K562 (cell line): ENCODE data around the gene PPP1R12C. TPM values are rescaled to one million over a fixed set of nuclear protein-coding genes. Genes with fewer than 3 reads are reported as not detected.

Source experiments
- AFF1 ChIP-seq, 2 experiments: fragments of 450-650 bp; IDR thresholded peaks; 2 replicates each; pipeline ENCODE4 v1.6.1; 2018; ENCODE audit warnings: mild to moderate bottlenecking in 2 of 2, low read depth in 1 of 2; ENCODE audit not compliant: partially characterized antibody in 2 of 2
- CREB5 ChIP-seq: fragments of 250-450 bp; sonication (Bioruptor Pico); IDR thresholded peaks from 2 replicates; pipeline ENCODE4 v1.5.0; 2020; ENCODE audit warnings: mild to moderate bottlenecking
- GTF2A2 ChIP-seq: IDR thresholded peaks from 2 replicates; pipeline ENCODE4 v1.6.1; 2016; ENCODE audit warnings: mild to moderate bottlenecking, missing genetic modification characterization, missing compliant biosample characterization
- MBD1 ChIP-seq: fragments of 250-450 bp; sonication (Bioruptor Pico); IDR thresholded peaks from 2 replicates; pipeline ENCODE4 v1.8.0; 2022; ENCODE audit warnings: inconsistent platforms
- NKRF ChIP-seq: fragments of 450-650 bp; IDR thresholded peaks from 2 replicates; pipeline ENCODE4 v1.6.1; 2016; ENCODE audit warnings: borderline replicate concordance
- NR0B1 ChIP-seq: fragments of 450-650 bp; IDR thresholded peaks from one replicate; pipeline ENCODE4 v1.6.1; 2018; ENCODE audit warnings: mild to moderate bottlenecking, moderate library complexity; ENCODE audit not compliant: partially characterized antibody
- PHB ChIP-seq: fragments of 250-450 bp; sonication (Bioruptor Pico); IDR thresholded peaks from 2 replicates; pipeline ENCODE4 v1.5.0; 2021
- RAD51 ChIP-seq: fragments of 450-650 bp; IDR thresholded peaks from 2 replicates; pipeline ENCODE4 v1.7.1; 2016; ENCODE audit warnings: low read depth, mild to moderate bottlenecking, borderline replicate concordance
- ZNF592 ChIP-seq: fragments of 450-650 bp; IDR thresholded peaks from 2 replicates; pipeline ENCODE4 v1.6.1; 2017; ENCODE audit warnings: antibody characterized with exemption, mild to moderate bottlenecking
- ZNF766 ChIP-seq: fragments of 200-800 bp; sonication (Bioruptor generic); conservative IDR thresholded peaks from 2 replicates; pipeline ENCODE4 v1.6.1; 2016; ENCODE audit warnings: missing genetic modification characterization, missing compliant biosample characterization
- polyA plus RNA-seq, 8 experiments: library from polyadenylated mRNA; depleted of rRNA in 4 of 8; stranded (reverse) in 5 of 8; unstranded in 3 of 8; fragments of >200 nt; fragmentation: Nextera tagmentation in 2 of 8; fragmentation: Illumina TruSeq in 1 of 8; extraction: Ambion mirVana in 2 of 8; extraction: Trizol in 1 of 8; gene quantifications; 2 replicates each; pipeline versions ENCODE4 v1.2.1 to v1.2.3, GENCODE V29; 2011 to 2014; ENCODE audit warnings: inconsistent platforms in 1 of 8, missing spikeins in 1 of 8
- total RNA-seq, 7 experiments: library from RNA; depleted of rRNA in 6 of 7; stranded (reverse); fragments of >200 nt in 6 of 7; fragmentation: Illumina TruSeq in 2 of 7; extraction: Trizol in 2 of 7; gene quantifications; 2 replicates each; pipeline versions ENCODE4 v1.2.1 to v1.2.3, GENCODE V29; 2011 to 2021; ENCODE audit warnings: low replicate concordance in 1 of 7

Gene PPP1R12C
- total and polyA plus RNA-seq, 9 of the 15 experiments (the other 6 are each of a cell fraction or from before 2014, with no cell fraction given): 1.8 to 136 (median 33.7) TPM

- TF ChIP-seq NR0B1 (no peak), AFF1 (IDR thresholded peaks at IDR 0.05; ENCODE audit: low read depth in 1 of 2, partially characterized antibody in 2 of 2) (no peak), MBD1 (CRISPR knock-in tag) (no peak), ZNF592 (0 out of 2 replicates have a peak, but pooled peaks have one; percentile 20), GTF2A2 (tag) (no peak), PHB (no peak), RAD51 (no peak), NKRF (no peak), ZNF766 (CRISPR knock-in tag) (no peak), CREB5 (no peak)
These were observed 41.7 kb upstream of the PPP1R12C start (continued) for GRCh38 chr19:55158848-55159749.
